Measurements from ENCODE around the gene DIP2B.

DIP2B gene

GRCh38 chr12:50612882-50613281 is 108.1 kb downstream of the DIP2B start:
- no peak overlapping the region for H2AFZ ChIP-seq (ENCODE audit: low read depth, low read length, severe bottlenecking)
- H3F3A ChIP-seq (ENCODE audit: insufficient read depth) = no peaks in the 10 kb centered on the region
- H3K27ac ChIP-seq (ENCODE audit: low read depth, low read length) = no peak overlapping the region
- no peaks in the 10 kb centered on the region for H3K27me3 ChIP-seq (ENCODE audit: low read length)
- no peaks in the 10 kb centered on the region for H4K20me1 ChIP-seq (ENCODE audit: low read depth, low read length)
- H3K79me2 ChIP-seq (ENCODE audit: insufficient read depth, low read length) = no peaks in the 10 kb centered on the region
- no peak overlapping the region for H3K4me2 ChIP-seq (ENCODE audit: low read depth, low read length, poor library complexity, severe bottlenecking)
- H3K9me3 ChIP-seq (ENCODE audit: insufficient read depth, low read length) = no peaks in the 10 kb centered on the region
- H3K9me2 ChIP-seq (replicated peaks; ENCODE audit: insufficient read depth, low read length) = no peaks in the 10 kb centered on the region
- H3K36me3 ChIP-seq (ENCODE audit: low read length) = no peaks in the 10 kb centered on the region
- TF ChIP-seq, protein P1, sequence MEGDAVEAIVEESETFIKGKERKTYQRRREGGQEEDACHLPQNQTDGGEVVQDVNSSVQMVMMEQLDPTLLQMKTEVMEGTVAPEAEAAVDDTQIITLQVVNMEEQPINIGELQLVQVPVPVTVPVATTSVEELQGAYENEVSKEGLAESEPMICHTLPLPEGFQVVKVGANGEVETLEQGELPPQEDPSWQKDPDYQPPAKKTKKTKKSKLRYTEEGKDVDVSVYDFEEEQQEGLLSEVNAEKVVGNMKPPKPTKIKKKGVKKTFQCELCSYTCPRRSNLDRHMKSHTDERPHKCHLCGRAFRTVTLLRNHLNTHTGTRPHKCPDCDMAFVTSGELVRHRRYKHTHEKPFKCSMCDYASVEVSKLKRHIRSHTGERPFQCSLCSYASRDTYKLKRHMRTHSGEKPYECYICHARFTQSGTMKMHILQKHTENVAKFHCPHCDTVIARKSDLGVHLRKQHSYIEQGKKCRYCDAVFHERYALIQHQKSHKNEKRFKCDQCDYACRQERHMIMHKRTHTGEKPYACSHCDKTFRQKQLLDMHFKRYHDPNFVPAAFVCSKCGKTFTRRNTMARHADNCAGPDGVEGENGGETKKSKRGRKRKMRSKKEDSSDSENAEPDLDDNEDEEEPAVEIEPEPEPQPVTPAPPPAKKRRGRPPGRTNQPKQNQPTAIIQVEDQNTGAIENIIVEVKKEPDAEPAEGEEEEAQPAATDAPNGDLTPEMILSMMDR (IDR thresholded peaks at IDR 0.05; ENCODE audit: insufficient read depth, low read length, poor library complexity, severe bottlenecking) = no peak
- TF ChIP-seq EZH2phosphoT487 (conservative IDR thresholded peaks at IDR 0.05; ENCODE audit: low read length) = no peak
- no peak overlapping the region for H3K4me3 ChIP-seq (ENCODE audit: insufficient read depth, low read length, poor library complexity, severe bottlenecking)
- no peak overlapping the region for H3K9ac ChIP-seq (ENCODE audit: low read length)

- Histone ChIP-seq H3K4me2 (ENCODE audit: low read depth, low read length, poor library complexity, severe bottlenecking) (no peak overlapping the region), H3K4me3 (ENCODE audit: insufficient read depth, low read length, poor library complexity, severe bottlenecking) (no peak overlapping the region), H3K79me2 (ENCODE audit: insufficient read depth, low read length) (no peaks in the 10 kb centered on the region)
Observed at GRCh38 chr12:50613463-50613862, 108.7 kb downstream of the DIP2B start.

GRCh38 chr12:50614167-50614759 is 109.5 kb downstream of the DIP2B start:
- H3K4me3 ChIP-seq (ENCODE audit: insufficient read depth, low read length, poor library complexity, severe bottlenecking) = no peak overlapping the region
- H3F3A ChIP-seq (ENCODE audit: insufficient read depth) = no peaks in the 10 kb centered on the region
- no peak overlapping the region for H3K27ac ChIP-seq (ENCODE audit: low read depth, low read length)
- no peak overlapping the region for H2AFZ ChIP-seq (ENCODE audit: low read depth, low read length, severe bottlenecking)
- peaks cover 11% of the 10 kb centered on the region; the same call in 1 of the 2 replicates for H4K20me1 ChIP-seq (ENCODE audit: low read depth, low read length)
- no peaks in the 10 kb centered on the region for H3K9me2 ChIP-seq (replicated peaks; ENCODE audit: insufficient read depth, low read length)
- H3K79me2 ChIP-seq (ENCODE audit: insufficient read depth, low read length) = no peaks in the 10 kb centered on the region
- no peaks in the 10 kb centered on the region for H3K27me3 ChIP-seq (ENCODE audit: low read length)
- H3K4me2 ChIP-seq (ENCODE audit: low read depth, low read length, poor library complexity, severe bottlenecking) = no peak overlapping the region
- no peak overlapping the region for H3K9ac ChIP-seq (ENCODE audit: low read length)
- no peaks in the 10 kb centered on the region for H3K36me3 ChIP-seq (ENCODE audit: low read length)
- no peaks in the 10 kb centered on the region for H3K9me3 ChIP-seq (ENCODE audit: insufficient read depth, low read length)
- TF ChIP-seq, protein P1 (IDR thresholded peaks at IDR 0.05; ENCODE audit: insufficient read depth, low read length, poor library complexity, severe bottlenecking) = no peak
- no peak for TF ChIP-seq EZH2phosphoT487 (conservative IDR thresholded peaks at IDR 0.05; ENCODE audit: low read length)

More at GRCh38 chr12:50613463-50613862, 108.7 kb downstream of the DIP2B start:
- Histone ChIP-seq H2AFZ (ENCODE audit: low read depth, low read length, severe bottlenecking) (no peak overlapping the region), H3K27me3 (ENCODE audit: low read length) (no peaks in the 10 kb centered on the region), H3F3A (ENCODE audit: insufficient read depth) (no peaks in the 10 kb centered on the region), H3K36me3 (ENCODE audit: low read length) (no peaks in the 10 kb centered on the region), H4K20me1 (ENCODE audit: low read depth, low read length) (peaks cover 3% of the 10 kb centered on the region; the same call in 1 of the 2 replicates), H3K9ac (ENCODE audit: low read length) (no peak overlapping the region), H3K27ac (ENCODE audit: low read depth, low read length) (no peak overlapping the region), H3K9me2 (replicated peaks; ENCODE audit: insufficient read depth, low read length) (no peaks in the 10 kb centered on the region), H3K9me3 (ENCODE audit: insufficient read depth, low read length) (no peaks in the 10 kb centered on the region)
- no peak for TF ChIP-seq EZH2phosphoT487 (conservative IDR thresholded peaks at IDR 0.05; ENCODE audit: low read length)
- TF ChIP-seq, protein P1 (IDR thresholded peaks at IDR 0.05; ENCODE audit: insufficient read depth, low read length, poor library complexity, severe bottlenecking) = no peak

All from SU-DHL-6 (cell line).